Activated CD4-positive, alpha-beta T cell treated with anti-CD3 and anti-CD28 coated beads, Interleukin-2, amount 50 U/mL, for 4 hours (primary cell): Measurements from ENCODE around the gene ADO.

Source experiments
- DNase-seq, 2 experiments: peaks; one replicate each; pipeline ENCODE4 v3.0.0-alpha.2; 2020

The ADO gene

DNA sequence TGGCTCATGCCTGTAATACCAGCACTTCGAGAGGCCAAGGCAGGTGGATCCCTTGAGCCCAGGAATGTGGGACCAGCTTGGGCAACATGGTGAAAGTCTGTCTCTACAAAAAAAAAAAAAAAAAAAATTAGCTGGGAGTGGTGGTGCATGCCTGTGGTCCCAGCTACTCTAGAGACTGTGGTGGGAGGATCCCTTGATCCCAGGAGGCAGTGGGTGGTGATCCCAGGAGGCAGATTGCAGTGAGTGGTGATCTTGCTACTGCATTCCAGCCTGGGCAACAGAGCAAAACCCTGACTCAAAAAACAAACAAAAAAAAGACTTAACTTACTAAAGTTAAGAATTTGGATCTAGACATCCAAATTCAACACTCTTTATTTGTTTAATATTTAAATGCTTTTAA is 10.2 kb upstream of the ADO start:
- no peak for DNase-seq

DNA sequence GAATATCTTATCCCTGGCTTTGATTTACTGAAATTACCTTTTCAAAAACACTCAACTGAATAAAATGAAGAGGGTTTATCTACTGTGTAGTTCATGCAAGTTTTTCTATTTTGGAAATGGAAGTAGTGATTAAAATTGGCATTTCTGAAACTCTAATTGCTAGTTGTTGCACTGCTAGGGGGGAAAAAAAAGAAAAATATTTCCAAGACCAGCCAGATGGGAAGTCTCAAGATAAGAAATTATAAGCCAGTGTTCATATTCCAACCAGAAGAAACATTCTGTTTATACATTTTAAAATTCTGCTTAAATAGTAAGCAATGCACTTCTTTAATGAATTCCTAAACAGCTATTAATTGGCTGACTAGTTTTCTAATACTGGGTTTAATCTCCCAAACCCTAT is 9.4 kb upstream of the ADO start:
- no peak for DNase-seq

DNA sequence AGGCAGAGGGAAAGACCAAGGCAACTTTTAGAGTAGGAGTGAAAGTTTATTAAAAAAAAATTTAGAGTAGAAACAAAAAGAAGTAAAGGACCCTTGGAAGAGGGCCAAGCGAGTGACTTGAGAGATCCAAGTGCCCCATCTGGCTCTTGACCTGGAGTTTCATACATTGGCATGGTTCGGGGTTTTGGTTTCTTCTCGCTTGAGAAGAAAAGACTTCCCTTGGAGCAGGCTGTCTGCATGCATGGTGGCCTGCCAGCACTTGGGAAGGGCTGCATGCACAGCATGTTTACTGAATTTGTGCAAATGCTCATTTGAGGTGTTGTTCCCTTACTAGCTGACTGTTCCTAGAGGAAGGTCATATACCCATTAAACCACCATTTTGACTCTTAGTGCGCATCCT is 8.8 kb upstream of the ADO start:
- no peak for DNase-seq

DNA sequence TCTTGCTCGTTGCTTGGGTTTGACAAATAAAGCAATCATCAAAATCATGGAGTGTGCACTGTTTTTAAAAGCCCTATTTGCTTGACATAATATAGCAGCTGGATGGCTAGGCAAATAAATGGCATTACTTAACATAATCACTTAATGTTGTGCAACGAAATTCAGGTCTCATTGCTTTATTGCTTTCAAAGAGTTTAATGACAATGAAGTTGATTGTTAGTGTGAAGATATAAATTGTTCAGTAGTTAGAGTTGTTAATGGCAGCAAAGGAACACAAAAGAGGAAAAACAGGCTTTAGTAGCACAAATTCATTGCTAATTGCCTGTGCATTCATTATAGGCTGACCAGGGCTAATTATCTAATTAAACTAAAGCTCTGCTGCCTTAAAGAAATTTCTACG is 7.6 kb upstream of the ADO start:
- no peak for DNase-seq

DNA sequence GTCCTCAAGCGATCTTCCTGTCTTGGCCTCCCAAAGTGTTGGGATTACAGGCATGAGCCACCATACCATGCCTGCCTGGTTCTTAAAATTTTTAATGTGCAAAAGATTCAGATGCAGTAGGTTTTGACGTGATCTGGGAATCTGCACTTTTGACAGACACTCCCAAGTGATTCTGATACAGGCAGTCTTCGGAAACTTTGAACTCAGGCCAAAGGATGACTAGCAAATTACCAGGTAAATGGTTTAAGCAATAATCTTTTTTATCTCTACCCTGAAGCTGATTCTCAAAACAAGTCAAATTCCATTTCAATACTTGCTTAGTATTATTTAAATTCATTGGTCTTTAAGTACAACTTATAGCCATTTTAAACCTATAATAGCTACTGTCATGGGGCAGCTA is 2.6 kb upstream of the ADO start:
- no peak for DNase-seq

DNA sequence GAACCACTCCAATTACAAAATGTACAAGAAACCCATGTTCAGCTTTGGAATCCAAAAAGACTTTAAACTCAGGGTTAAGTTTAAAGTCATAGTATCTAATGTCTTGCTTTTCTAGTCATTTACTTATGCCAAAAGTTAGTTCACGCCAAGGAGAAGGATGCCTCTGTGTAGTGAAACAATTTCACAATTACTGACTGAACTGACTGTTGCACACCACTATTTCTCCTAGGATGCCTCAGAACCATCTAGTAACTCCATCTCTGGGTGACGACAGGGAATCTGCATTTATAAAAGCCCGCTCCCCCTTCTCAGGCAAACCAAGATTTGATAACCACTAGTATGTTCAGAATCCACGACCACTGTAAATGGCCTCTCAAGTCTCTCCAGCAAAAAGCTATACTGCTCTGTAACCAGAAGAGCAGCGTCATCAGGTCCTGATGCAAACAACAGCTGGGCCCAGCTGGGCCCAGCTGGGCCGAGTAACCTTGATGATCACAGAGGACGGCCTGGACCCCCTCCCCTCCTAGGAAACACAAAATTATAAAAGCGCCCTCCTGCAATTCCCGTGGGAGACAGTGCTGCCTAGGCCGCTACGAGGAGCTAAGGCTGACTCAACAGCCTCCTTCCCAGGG is 680 bp upstream of the ADO start:
- DNase-seq: no peak

DNA sequence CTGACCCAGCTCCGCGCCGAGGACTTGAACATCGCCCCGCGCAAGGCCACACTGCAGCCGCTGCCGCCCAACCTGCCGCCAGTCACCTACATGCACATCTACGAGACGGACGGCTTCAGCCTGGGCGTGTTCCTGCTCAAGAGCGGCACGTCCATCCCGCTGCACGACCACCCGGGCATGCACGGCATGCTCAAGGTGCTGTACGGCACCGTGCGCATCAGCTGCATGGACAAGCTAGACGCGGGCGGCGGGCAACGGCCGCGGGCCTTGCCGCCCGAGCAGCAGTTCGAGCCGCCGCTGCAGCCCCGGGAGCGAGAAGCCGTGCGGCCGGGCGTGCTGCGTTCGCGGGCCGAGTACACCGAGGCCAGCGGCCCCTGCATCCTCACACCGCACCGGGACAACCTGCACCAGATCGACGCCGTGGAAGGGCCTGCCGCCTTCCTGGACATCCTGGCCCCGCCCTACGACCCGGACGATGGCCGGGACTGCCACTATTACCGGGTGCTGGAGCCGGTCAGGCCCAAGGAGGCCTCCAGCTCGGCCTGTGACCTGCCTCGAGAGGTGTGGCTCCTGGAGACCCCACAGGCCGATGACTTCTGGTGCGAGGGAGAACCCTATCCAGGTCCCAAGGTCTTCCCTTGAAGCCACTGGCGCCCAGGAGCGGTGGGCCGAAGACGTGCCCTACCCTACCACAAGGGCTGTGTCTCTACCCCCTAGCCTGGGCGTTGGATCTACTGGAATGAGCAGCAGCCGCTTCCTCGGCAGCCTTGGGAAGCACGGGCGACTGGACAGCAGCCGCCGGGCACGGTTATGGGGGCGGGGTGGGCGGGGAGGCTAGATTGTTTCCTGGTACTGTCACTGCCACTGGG is 945 bp downstream of the ADO start:
- DNase-seq: no peak

DNA sequence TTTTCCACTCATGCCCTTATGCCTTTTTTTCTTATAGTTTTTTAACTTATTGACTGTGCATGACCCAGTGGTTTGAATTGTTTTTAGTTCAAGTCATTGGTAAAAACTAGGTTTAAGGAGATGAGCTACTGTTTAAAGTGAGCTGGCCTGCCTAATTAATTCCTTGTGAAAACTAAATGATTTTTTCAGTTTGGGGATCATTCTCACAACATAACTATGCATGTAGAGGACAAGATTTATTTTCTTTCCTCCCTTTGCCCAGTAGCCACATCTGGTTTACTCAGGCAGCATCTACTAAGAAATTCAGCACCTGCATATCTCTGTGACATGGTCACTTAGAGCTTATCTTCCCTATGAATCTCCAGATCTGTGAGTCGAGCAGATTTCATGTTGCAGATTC is 1.7 kb downstream of the ADO start:
- DNase-seq: no peak

DNA sequence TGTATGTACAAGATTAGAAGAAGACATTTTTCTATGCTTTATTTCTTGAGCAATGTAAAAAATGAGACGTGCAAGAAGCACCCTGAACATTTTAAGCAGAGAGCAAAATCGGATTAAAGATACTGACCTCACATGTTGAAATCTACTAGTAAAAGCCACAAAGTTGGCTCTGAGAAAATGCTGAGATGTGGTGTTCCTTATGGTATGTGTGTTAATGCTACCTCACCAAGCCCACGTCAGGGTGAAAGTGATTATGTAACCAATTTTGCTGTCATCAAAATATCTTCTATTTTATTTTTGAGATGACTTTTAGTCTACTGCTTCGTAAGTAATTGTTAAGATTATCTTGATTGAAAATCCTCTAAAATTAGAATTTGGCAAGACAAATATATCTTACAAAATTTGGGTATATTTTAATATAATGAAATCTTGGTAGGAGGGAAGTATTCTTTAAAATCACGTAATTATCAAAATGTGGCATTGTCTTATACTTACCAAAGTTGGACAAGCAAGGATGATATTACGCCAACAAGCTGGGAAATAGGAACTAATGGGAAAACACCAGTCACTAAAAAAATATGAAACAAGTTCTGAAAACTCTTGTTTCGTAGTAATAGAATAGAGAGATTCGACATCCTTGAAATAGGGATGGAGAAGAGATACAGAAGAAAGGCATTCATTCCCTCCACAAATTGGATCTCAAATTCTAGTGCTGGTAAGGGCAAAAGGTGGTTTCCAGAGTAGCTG is 5.8 kb downstream of the ADO start:
- DNase-seq: no peak

DNA sequence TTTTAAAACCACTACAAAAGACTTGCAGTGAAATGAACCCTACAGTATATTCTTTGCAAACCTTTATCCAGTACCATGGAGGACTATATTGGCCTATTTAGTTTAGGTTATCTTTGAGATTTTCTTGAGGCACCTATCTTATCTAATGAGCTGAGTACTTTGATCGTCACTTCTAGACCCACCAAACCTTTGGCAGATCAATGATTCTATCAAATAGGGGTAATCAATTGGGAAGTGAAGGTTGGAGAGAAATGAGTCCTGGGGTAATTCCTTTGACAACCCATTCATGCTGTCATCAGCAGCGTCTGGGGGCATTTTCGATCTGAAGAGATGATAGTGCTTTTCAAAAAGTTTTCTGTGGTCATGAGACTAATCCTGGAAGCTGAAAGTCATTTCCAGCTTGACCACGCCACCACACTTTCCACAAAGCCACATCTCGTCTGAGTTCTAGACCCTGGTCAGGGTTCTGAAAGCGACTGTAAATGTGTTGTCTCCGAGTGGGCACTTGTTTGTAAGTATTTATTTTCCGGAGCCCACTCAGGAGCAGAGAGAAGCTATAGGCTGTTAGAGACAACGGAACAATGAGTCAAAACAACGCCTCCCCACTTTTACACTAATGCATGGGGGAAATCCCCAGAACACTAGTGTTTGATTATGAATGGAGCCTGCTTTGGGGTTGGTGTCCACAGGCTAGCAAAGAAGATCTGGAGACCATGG is 6.8 kb downstream of the ADO start:
- DNase-seq: peak; percentile 53 to 59

DNA sequence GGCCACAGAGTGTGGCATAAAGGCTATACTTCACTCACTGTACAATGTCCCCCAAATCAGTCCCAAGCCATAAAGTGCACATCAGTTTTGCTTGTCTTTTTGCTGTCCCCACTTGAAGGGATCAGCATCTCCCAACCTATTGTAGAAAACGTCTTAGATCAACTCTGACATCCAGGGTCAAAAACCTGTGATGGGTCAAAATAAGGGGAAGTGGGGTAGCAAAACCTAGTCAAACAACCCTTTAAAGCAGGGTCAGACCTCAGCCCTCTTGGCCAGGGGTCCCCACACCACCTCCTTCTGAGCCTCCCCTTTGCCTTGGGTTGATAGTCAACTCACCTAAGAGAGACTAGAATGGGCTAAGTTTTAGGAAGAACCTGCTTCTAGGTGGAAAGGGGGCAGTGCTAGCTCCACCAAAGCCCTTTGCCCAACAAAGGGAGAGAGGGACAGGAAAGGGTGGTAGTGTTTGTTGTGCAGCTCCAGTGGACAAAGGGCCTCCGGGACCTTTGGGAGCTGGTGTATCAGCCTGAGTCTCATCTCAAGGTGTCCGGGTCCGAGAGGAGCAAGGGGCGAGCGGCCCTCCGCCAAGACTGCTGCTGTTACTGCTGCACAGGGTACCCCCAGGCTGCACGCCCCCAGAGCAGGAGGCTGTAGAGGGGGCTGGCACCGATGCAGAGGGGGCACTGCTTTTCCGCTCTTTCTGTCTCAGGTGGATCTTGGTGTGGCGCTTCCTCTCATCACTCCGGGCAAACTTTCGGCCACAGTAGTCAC is 8.3 kb downstream of the ADO start:
- peak in 1 of 2 experiments; percentile 19 for DNase-seq

DNA sequence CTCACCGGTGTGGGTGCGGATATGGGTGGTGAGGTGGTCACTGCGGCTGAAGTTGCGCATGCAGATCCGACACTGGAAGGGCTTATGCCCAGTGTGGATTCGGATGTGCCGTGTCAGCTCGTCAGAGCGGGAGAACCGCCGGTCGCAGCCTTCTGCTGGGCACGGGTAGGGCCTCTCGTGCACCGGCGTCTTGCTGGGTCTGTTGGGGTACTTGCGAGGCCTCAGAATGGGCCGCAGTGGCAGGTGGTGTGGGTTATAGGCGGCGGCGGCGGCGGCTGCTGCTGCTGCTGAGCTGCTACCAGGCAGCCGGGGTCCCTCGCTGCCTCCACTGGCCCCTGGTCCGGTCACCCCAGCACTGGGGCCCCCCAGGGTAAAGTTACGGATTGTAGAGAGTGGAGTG is 8.9 kb downstream of the ADO start:
- peak in 1 of 2 experiments; percentile 19 for DNase-seq

DNA sequence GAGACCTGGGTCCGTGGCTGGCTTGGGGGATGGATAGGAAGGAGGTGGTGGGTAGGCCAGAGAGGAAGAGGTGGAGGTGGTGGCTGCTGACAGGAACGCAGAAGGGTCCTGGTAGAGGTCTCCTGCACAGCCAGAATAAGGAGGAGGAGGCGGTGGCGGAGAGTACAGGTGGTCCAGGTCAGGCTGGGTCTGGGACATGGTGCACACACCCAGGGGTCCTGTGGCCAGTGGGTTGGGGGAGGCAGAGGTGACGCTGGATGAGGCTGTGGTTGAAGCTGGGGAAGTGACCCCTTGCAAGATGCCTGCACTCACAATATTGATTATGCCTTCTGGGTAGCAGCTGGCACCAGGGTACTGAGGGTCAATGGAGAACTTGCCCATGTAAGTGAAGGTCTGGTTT is 9.5 kb downstream of the ADO start:
- DNase-seq: peak; percentile 19 to 26

DNA sequence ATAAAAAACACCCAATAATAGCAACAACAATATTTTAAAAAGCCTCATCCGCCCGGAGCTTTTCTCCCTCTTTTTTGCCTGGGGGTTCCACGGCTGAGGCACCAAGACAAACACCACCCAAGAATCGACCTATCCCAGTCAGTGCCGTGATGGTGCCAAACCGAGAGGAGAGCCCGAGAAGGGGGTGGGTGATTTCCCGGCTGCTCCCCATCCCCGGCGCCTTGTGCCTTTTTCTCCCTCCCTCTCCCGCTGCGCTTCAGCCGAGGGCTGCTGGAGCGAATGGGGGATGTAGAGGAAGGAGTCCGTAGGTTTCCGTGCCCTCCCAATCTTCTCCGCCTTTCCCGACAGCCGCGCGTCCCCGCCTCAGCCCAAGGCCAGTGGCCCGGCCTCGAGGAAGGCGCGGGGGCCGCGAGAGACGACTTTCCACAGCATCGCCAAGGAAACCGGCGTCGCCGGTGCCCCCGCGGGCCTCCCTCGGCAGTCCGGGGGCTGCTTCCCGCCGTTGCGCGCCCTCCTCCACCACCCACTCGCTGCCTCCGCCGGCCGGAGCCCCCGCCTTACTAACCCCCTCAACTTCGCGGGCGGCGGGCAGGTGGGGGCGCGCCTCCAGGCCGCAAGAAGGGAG is 10.3 kb downstream of the ADO start:
- peak; percentile 43 to 53 for DNase-seq

DNA sequence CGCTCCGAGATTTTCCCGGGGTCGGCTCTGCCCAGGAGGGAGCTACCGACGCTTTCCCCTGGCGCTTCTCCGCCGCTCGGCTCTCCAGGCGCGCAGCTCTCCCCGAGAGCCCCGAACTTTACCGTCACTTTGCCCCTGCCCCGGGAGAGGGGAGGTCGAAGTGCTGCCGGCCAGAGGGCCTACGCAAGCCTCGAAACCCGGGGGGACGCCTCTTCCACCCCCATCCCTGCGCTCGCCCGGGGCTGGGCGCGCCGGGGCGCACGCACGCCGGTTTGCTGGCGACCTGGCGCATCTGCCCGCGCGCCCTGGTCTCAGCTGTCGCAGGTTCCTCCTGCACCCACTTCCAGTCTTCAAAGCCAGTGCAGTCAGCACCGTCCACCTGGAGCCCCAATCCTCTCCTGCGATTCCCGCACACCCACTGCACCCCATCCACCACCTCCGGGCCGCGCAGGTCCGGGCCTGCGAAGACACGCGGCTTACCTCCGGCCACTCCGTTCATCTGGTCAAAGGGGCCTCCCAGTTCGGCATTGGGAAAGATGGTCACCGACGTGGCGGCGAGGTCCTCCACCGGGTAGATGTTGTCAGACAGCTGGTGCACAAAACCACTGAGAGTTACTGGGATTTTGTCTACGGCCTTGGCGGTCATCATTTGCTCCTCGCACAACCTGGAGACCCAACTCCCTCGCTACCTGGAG is 11.0 kb downstream of the ADO start:
- peak; percentile 32 to 36 for DNase-seq

DNA sequence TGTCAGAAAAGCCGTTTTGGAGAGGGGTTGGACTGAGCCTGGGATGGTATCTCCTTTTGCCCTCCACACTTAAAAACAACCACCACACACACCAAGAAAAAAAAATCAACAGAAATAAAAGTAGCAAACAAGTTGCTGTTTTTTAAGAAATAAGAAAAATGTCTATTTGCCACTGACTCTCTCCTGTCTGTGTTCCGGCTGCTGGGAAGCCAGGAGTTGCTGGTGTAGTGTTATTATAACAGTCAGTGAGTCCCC is 11.5 kb downstream of the ADO start:
- DNase-seq: no peak

DNA sequence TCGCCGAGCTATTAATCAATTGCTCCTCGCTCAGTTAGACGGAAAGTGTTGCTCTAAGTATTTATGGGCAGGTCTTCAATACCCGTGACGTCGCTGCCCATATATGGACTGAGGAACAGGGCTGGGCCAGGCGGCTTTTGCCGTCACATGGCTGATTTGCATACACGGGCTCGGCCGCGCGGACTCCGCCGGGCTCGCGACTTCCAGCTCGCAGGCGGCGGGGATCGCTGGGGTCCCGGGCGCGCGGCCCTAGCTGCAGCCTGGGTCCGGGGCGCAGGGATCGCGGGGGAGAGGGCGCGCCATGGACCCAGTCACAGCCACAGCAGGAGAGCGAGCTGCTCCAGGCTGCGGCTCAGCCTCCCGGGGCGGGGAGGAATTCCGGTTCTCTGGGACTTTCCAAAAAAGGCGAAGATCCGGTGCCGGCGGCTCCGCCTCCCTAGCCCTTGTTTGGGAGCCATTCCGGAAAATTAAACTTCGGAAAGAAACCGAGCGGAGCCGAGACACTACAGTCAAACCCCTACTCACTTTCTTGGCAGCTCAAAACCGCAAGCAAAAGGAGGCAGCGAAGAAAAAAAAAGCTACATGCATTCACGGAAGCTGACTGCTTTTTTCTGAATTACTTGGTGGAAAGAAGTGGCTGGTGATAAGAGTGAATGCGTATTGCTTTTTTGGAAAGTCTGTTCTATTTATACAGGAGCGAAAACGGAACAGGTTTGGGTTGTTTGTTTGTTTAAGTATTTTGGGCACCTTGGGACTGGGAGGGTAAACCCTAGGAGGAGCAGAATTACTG is 12.0 kb downstream of the ADO start, which contains the start of gene EGR2:
Gene EGR2 (minus strand): TSS at position 36 of the 790 bp plus-strand sequence. CDS start 337 bp downstream, outside the sequence.
- peak; percentile 94 to 96 for DNase-seq

DNA sequence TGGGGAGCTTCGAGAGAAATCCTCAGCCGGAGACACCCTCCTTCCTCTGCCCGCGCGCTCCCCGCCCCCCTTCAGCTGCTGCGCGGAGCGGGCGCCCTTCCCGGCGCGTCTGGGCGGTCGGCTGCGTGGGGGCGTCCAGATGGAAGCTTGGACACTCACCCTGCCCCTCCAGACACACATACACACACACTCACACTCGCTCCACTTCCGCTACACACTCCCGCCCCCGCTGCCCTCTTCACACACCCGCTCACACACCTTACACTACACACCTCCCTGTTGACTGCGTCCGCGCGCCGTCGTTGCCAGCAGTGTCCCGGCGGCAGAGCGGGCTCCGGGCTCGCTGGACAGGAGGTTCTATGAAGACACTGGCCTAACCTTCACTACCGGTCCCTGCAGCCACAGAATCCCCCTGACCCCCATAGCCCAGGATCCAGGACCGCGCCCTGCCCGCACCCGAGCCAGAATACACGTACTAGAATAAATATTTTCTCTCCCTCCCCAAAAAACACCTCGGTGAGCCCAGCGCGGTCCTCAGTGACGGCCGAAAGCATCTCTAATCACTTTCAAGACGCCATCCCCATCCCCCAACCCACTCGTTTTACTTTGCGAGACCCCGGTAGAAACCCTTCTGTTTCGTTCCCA is 12.7 kb downstream of the ADO start:
- DNase-seq: peak; percentile 59 to 64

DNA sequence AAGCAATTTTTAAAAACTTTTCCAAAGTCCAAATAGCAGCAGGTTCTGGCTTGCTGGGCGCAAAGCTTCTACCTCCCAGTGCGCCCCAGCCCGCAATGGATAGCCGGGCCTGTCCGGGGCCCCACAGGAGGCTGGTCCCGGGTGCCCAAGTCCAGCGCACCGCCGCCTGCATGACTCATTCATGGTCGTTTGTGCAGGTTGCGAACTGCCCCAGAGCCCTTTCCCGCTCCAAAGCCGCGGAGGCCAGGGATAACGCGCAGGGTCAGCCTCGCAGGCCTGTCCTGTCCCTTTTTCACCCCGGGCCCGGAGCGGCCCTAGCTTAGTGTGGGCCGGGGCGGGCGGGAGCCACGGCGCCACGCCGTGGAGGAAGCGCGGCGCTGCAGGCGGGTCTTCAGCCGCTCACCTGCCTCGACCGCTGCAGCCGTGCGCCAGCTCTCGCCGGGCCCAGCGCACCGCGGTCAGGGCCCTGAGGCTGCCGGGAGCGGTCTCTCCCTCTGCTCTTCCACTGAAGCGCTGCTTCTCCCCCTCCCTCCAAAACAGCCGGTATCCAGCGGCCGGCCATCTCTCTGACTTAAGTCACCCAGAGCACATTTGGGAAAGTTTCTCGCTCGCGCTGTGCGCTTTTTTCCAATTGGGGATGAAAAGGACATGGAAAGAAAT is 13.4 kb downstream of the ADO start:
- DNase-seq: peak; percentile 58 to 59
